HL-60 (cell line): ENCODE measurements around the gene PFN2.

Experiments
- DNase-seq, 2 experiments: peaks; one replicate each; pipeline ENCODE4 v3.0.0-alpha.2; 2010 to 2020; ENCODE audit warnings: low read depth in 1 of 2, low spot score in 1 of 2
- H3K27ac ChIP-seq: fragments of 250-450 bp; sonication (Bioruptor Pico); replicated peaks from 2 replicates; pipeline ENCODE4 v1.5.1; 2020; ENCODE audit warnings: mild to moderate bottlenecking, moderate library complexity
- H3K27me3 ChIP-seq: fragments of 250-450 bp; sonication (Bioruptor Pico); 2 replicates; pipeline ENCODE4 v1.5.1; 2021; ENCODE audit warnings: mild to moderate bottlenecking, moderate library complexity; ENCODE audit not compliant: insufficient read depth, poor library complexity, severe bottlenecking
- H3K4me3 ChIP-seq: replicated peaks from 2 replicates; pipeline ENCODE4 v1.5.1; 2011; ENCODE audit warnings: mild to moderate bottlenecking, control low read depth, low read length; ENCODE audit not compliant: insufficient read depth
- GABPA ChIP-seq: IDR thresholded peaks from 2 replicates; pipeline ENCODE4 v1.6.1; 2012; ENCODE audit warnings: low read depth
- POLR2AphosphoS5 ChIP-seq: IDR thresholded peaks from 2 replicates; pipeline ENCODE4 v1.6.1; 2012; ENCODE audit warnings: low read depth
- SPI1 ChIP-seq: IDR thresholded peaks from 2 replicates; pipeline ENCODE4 v1.6.1; 2012; ENCODE audit warnings: low read depth, mild to moderate bottlenecking, borderline replicate concordance
- TF ChIP-seq, protein P1 (sequence below): IDR thresholded peaks from 2 replicates; pipeline ENCODE4 v1.6.1; 2012; ENCODE audit warnings: low read depth; ENCODE audit not compliant: insufficient replicate concordance
- TF ChIP-seq, protein P2 (sequence below): IDR thresholded peaks from one replicate; pipeline ENCODE4 v1.5.1; 2011; ENCODE audit warnings: low read length, control low read depth, inconsistent platforms; ENCODE audit not compliant: insufficient read depth

Gene PFN2

GRCh38 chr3:149920119-149920518 is 50.6 kb downstream of the PFN2 start:
- DNase-seq, result no peak
- H3K27ac ChIP-seq, result no peak overlapping the region
- TF ChIP-seq SPI1 (no peak), POLR2AphosphoS5 (no peak), GABPA (no peak)
- TF ChIP-seq, protein P1, sequence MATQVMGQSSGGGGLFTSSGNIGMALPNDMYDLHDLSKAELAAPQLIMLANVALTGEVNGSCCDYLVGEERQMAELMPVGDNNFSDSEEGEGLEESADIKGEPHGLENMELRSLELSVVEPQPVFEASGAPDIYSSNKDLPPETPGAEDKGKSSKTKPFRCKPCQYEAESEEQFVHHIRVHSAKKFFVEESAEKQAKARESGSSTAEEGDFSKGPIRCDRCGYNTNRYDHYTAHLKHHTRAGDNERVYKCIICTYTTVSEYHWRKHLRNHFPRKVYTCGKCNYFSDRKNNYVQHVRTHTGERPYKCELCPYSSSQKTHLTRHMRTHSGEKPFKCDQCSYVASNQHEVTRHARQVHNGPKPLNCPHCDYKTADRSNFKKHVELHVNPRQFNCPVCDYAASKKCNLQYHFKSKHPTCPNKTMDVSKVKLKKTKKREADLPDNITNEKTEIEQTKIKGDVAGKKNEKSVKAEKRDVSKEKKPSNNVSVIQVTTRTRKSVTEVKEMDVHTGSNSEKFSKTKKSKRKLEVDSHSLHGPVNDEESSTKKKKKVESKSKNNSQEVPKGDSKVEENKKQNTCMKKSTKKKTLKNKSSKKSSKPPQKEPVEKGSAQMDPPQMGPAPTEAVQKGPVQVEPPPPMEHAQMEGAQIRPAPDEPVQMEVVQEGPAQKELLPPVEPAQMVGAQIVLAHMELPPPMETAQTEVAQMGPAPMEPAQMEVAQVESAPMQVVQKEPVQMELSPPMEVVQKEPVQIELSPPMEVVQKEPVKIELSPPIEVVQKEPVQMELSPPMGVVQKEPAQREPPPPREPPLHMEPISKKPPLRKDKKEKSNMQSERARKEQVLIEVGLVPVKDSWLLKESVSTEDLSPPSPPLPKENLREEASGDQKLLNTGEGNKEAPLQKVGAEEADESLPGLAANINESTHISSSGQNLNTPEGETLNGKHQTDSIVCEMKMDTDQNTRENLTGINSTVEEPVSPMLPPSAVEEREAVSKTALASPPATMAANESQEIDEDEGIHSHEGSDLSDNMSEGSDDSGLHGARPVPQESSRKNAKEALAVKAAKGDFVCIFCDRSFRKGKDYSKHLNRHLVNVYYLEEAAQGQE, result no peak
- TF ChIP-seq, protein P2, sequence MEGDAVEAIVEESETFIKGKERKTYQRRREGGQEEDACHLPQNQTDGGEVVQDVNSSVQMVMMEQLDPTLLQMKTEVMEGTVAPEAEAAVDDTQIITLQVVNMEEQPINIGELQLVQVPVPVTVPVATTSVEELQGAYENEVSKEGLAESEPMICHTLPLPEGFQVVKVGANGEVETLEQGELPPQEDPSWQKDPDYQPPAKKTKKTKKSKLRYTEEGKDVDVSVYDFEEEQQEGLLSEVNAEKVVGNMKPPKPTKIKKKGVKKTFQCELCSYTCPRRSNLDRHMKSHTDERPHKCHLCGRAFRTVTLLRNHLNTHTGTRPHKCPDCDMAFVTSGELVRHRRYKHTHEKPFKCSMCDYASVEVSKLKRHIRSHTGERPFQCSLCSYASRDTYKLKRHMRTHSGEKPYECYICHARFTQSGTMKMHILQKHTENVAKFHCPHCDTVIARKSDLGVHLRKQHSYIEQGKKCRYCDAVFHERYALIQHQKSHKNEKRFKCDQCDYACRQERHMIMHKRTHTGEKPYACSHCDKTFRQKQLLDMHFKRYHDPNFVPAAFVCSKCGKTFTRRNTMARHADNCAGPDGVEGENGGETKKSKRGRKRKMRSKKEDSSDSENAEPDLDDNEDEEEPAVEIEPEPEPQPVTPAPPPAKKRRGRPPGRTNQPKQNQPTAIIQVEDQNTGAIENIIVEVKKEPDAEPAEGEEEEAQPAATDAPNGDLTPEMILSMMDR, result no peak

DNA sequence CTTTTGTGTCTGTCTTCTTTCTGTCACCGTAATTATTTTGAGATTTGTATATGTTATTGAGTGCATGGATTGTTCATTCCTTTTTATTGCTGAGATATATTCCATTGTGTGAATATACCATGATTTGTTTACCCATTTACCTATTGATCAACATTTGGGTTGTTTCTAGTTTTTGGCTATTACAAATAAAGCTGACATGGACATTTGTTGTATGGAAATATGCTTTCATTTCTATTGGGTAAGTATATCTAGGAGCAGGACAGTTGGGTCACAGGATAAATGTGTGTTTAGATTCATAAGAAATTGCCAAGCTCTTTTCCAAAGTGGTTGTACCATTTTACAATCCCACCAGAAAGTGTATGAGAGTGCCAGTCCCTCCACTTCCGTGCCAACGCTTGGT is 51.2 kb downstream of the PFN2 start:
- Histone ChIP-seq H3K27me3 (no peaks in the 10 kb centered on the region), H3K27ac (no peak overlapping the region), H3K4me3 (no peak overlapping the region)
- DNase-seq, result no peak
- TF ChIP-seq SPI1, result no peak
- TF ChIP-seq, protein P2, result no peak
- TF ChIP-seq, protein P1, result no peak
- no peak for TF ChIP-seq GABPA
- no peak for TF ChIP-seq POLR2AphosphoS5

More at GRCh38 chr3:149920119-149920518, 50.6 kb downstream of the PFN2 start:
- no peaks in the 10 kb centered on the region for H3K27me3 ChIP-seq
- no peak overlapping the region for H3K4me3 ChIP-seq

- Histone ChIP-seq H3K27ac (no peak overlapping the region), H3K27me3 (no peaks in the 10 kb centered on the region), H3K4me3 (no peak overlapping the region)
- peak in 1 of 2 experiments; percentile 28 for DNase-seq
- TF ChIP-seq SPI1, result peak; percentile 52; the same call in 1 of the 2 replicates
- TF ChIP-seq GABPA, result no peak
These were observed 53.5 kb downstream of the PFN2 start for GRCh38 chr3:149917124-149917667.
